ENCODE measurements around the gene USHBP1. TPM values are rescaled to one million over a fixed set of nuclear protein-coding genes. Genes with fewer than 3 reads are reported as not detected.

The USHBP1 gene
- total RNA-seq, 2 donors from 2014 or later: 0.19 to 0.46 TPM

GRCh38 chr19:17214508-17215126 lies 49.9 kb downstream of the USHBP1 start:
- H3K27ac Mint-ChIP-seq: peak overlapping the region; percentile 93
- ATAC-seq (replicated peaks in 1 of 2): no peak
- H3K36me3 Mint-ChIP-seq (ENCODE audit: insufficient read depth in 2 of 2): peaks cover 2 to 15% of the 10 kb centered on the region in 2 donors
- peaks cover 26% of the 10 kb centered on the region for H3K4me1 Mint-ChIP-seq (ENCODE audit: low read depth)
- H3K4me3 Mint-ChIP-seq: peak overlapping the region; percentile 85 to 87
- DNase-seq: no peak
- no peaks in the 10 kb centered on the region for H3K27me3 Mint-ChIP-seq (ENCODE audit: low read depth)
- H3K9me3 Mint-ChIP-seq: no peaks in the 10 kb centered on the region

- Mint-ChIP-seq H3K27ac (no peak overlapping the region), H3K4me3 (no peak overlapping the region)
Observed at GRCh38 chr19:17213334-17213733, 51.2 kb downstream of the USHBP1 start.

GRCh38 chr19:17211547-17212446 lies 52.7 kb downstream of the USHBP1 start:
- H3K4me3 Mint-ChIP-seq: no peak overlapping the region
- H3K27ac Mint-ChIP-seq: no peak overlapping the region
- DNase-seq (no peak), ATAC-seq (replicated peaks in 1 of 2) (no peak)
- no peaks in the 10 kb centered on the region for H3K9me3 Mint-ChIP-seq
- H3K4me1 Mint-ChIP-seq (ENCODE audit: low read depth): peaks cover 27% of the 10 kb centered on the region
- no peaks in the 10 kb centered on the region for H3K27me3 Mint-ChIP-seq (ENCODE audit: low read depth)
- H3K36me3 Mint-ChIP-seq (ENCODE audit: insufficient read depth in 2 of 2): peaks cover 0 to 13% of the 10 kb centered on the region in 2 donors

More at GRCh38 chr19:17213334-17213733, 51.2 kb downstream of the USHBP1 start:
- DNase-seq (no peak), ATAC-seq (replicated peaks in 1 of 2) (no peak)
- Mint-ChIP-seq H3K36me3 (ENCODE audit: insufficient read depth in 2 of 2) (peaks cover 0 to 15% of the 10 kb centered on the region in 2 donors), H3K4me1 (ENCODE audit: low read depth) (peaks cover 27% of the 10 kb centered on the region), H3K27me3 (ENCODE audit: low read depth) (no peaks in the 10 kb centered on the region), H3K9me3 (no peaks in the 10 kb centered on the region)

GRCh38 chr19:17210296-17210695 lies 54.2 kb downstream of the USHBP1 start:
- H3K9me3 Mint-ChIP-seq: no peaks in the 10 kb centered on the region
- peaks cover 0 to 11% of the 10 kb centered on the region in 2 donors for H3K36me3 Mint-ChIP-seq (ENCODE audit: insufficient read depth in 2 of 2)
- ATAC-seq (replicated peaks in 1 of 2) (no peak), DNase-seq (no peak)
- no peak overlapping the region for H3K27ac Mint-ChIP-seq
- no peaks in the 10 kb centered on the region for H3K27me3 Mint-ChIP-seq (ENCODE audit: low read depth)
- H3K4me1 Mint-ChIP-seq (ENCODE audit: low read depth): peaks cover 19% of the 10 kb centered on the region
- no peak overlapping the region for H3K4me3 Mint-ChIP-seq

GRCh38 chr19:17209126-17210036 lies 55.2 kb downstream of the USHBP1 start:
- Mint-ChIP-seq H3K4me3 (no peak overlapping the region), H3K27ac (peak overlapping the region; percentile 12), H3K9me3 (no peaks in the 10 kb centered on the region), H3K27me3 (ENCODE audit: low read depth) (no peaks in the 10 kb centered on the region), H3K4me1 (ENCODE audit: low read depth) (peaks cover 12% of the 10 kb centered on the region), H3K36me3 (ENCODE audit: insufficient read depth in 2 of 2) (peaks cover 0 to 12% of the 10 kb centered on the region in 2 donors)
- ATAC-seq (replicated peaks in 1 of 2) (peak; percentile 53 to 54), DNase-seq (peak; percentile 54 to 60)

GRCh38 chr19:17206736-17207581 lies 57.6 kb downstream of the USHBP1 start:
- Mint-ChIP-seq H3K27ac (no peak overlapping the region), H3K9me3 (no peaks in the 10 kb centered on the region), H3K27me3 (ENCODE audit: low read depth) (no peaks in the 10 kb centered on the region), H3K4me1 (ENCODE audit: low read depth) (peaks cover 8% of the 10 kb centered on the region), H3K4me3 (no peak overlapping the region), H3K36me3 (ENCODE audit: insufficient read depth in 2 of 2) (peaks cover 5 to 16% of the 10 kb centered on the region in 2 donors)
- ATAC-seq (replicated peaks in 1 of 2) (no peak), DNase-seq (no peak)

GRCh38 chr19:17205237-17206140 lies 59.1 kb downstream of the USHBP1 start:
- DNase-seq (peak; percentile 54 to 56), ATAC-seq (replicated peaks in 1 of 2) (peak; percentile 43 to 49)
- peaks cover 6 to 27% of the 10 kb centered on the region in 2 donors for H3K36me3 Mint-ChIP-seq (ENCODE audit: insufficient read depth in 2 of 2)

GRCh38 chr19:17202713-17203112 lies 61.8 kb downstream of the USHBP1 start:
- Mint-ChIP-seq H3K27me3 (ENCODE audit: low read depth) (no peaks in the 10 kb centered on the region), H3K9me3 (no peaks in the 10 kb centered on the region), H3K27ac (no peak overlapping the region), H3K4me3 (no peak overlapping the region), H3K36me3 (ENCODE audit: insufficient read depth in 2 of 2) (peaks cover 7 to 25% of the 10 kb centered on the region in 2 donors), H3K4me1 (ENCODE audit: low read depth) (no peaks in the 10 kb centered on the region)
- no peak for ATAC-seq (replicated peaks in 1 of 2)
- DNase-seq: no peak

More at GRCh38 chr19:17205237-17206140, 59.1 kb downstream of the USHBP1 start:
- Mint-ChIP-seq H3K9me3 (no peaks in the 10 kb centered on the region), H3K27ac (peak overlapping the region; percentile 24), H3K4me1 (ENCODE audit: low read depth) (peaks cover 8% of the 10 kb centered on the region), H3K27me3 (ENCODE audit: low read depth) (no peaks in the 10 kb centered on the region), H3K4me3 (no peak overlapping the region)

- Mint-ChIP-seq H3K4me3 (no peak overlapping the region), H3K27ac (no peak overlapping the region), H3K9me3 (no peaks in the 10 kb centered on the region), H3K27me3 (ENCODE audit: low read depth) (no peaks in the 10 kb centered on the region), H3K36me3 (ENCODE audit: insufficient read depth in 2 of 2) (peaks cover 7 to 27% of the 10 kb centered on the region in 2 donors), H3K4me1 (ENCODE audit: low read depth) (no peaks in the 10 kb centered on the region)
- ATAC-seq (replicated peaks in 1 of 2) (peak; percentile 36 to 60), DNase-seq (peak; percentile 37 to 38)
Observed at GRCh38 chr19:17202249-17202648, 62.3 kb downstream of the USHBP1 start.

- DNase-seq (no peak), ATAC-seq (replicated peaks in 1 of 2) (no peak)
- Mint-ChIP-seq H3K9me3 (no peaks in the 10 kb centered on the region), H3K27me3 (ENCODE audit: low read depth) (no peaks in the 10 kb centered on the region), H3K4me1 (ENCODE audit: low read depth) (no peaks in the 10 kb centered on the region), H3K27ac (no peak overlapping the region), H3K36me3 (ENCODE audit: insufficient read depth in 2 of 2) (peaks cover 14 to 32% of the 10 kb centered on the region in 2 donors), H3K4me3 (no peak overlapping the region)
Observed at GRCh38 chr19:17200408-17201079, 64.0 kb downstream of the USHBP1 start.
